Neural progenitor cell (in vitro differentiated cells): Measurements from ENCODE around the gene GFM2.

ENCODE experiments used
- CTCF ChIP-seq: fragments of 200-600 bp; sonication (generic); IDR thresholded peaks from 2 replicates; pipeline ENCODE4 v1.5.1; 2017; ENCODE audit warnings: antibody characterized with exemption, mild to moderate bottlenecking
- EZH2 ChIP-seq: fragments of 200-600 bp; sonication (generic); IDR thresholded peaks from 2 replicates; pipeline ENCODE4 v1.6.1; 2017; ENCODE audit warnings: antibody characterized with exemption, mild to moderate bottlenecking, moderate library complexity
- EZH2phosphoT487 ChIP-seq: fragments of 200-600 bp; sonication (generic); IDR thresholded peaks from 2 replicates; pipeline ENCODE4 v1.6.1; 2017; ENCODE audit warnings: antibody characterized with exemption

- TF ChIP-seq CTCF (no peak), EZH2 (no peak), EZH2phosphoT487 (no peak)
Measured at GRCh38 chr5:74772359-74772758, 5.4 kb upstream of the GFM2 start.
